H9 (cell line): Measurements from ENCODE around the gene ITGA1. TPM values are rescaled to one million over a fixed set of nuclear protein-coding genes. Genes with fewer than 3 reads are reported as not detected.

Experiments used
- DNase-seq: peaks from one replicate; pipeline ENCODE4 v3.0.0-alpha.2; 2017
- H2AFZ ChIP-seq: one replicate; pipeline ENCODE4 v1.6.1; 2013; ENCODE audit warnings: mild to moderate bottlenecking, low read length, control low read depth, moderate library complexity
- H2AK5ac ChIP-seq: 2 replicates; pipeline ENCODE4 v1.6.1; 2013; ENCODE audit warnings: low read length, control low read depth, mixed read lengths; ENCODE audit not compliant: insufficient read length
- H2BK120ac ChIP-seq: one replicate; pipeline ENCODE4 v1.6.1; 2013; ENCODE audit warnings: low read depth, mild to moderate bottlenecking, low read length, control low read depth, inconsistent platforms; ENCODE audit not compliant: poor library complexity, severe bottlenecking
- H2BK12ac ChIP-seq: 2 replicates; pipeline ENCODE4 v1.6.1; 2013; ENCODE audit warnings: low read length, control low read depth, mixed read lengths, low read depth; ENCODE audit not compliant: insufficient read length
- H2BK15ac ChIP-seq: 2 replicates; pipeline ENCODE4 v1.6.1; 2013; ENCODE audit warnings: low read depth, low read length, control low read depth
- H2BK20ac ChIP-seq: one replicate; pipeline ENCODE4 v1.6.1; 2013; ENCODE audit warnings: low read depth, mild to moderate bottlenecking, low read length, control low read depth, inconsistent platforms; ENCODE audit not compliant: poor library complexity, severe bottlenecking
- H2BK5ac ChIP-seq: 2 replicates; pipeline ENCODE4 v1.6.1; 2013; ENCODE audit warnings: low read length, control low read depth, mixed read lengths; ENCODE audit not compliant: insufficient read length
- H3K14ac ChIP-seq: 2 replicates; pipeline ENCODE4 v1.6.1; 2013; ENCODE audit warnings: low read length, control low read depth; ENCODE audit not compliant: insufficient read depth
- H3K18ac ChIP-seq: 2 replicates; pipeline ENCODE4 v1.6.1; 2013; ENCODE audit warnings: low read depth, mild to moderate bottlenecking, mixed read lengths, low read length, control low read depth; ENCODE audit not compliant: insufficient read length
- H3K23ac ChIP-seq: 2 replicates; pipeline ENCODE4 v1.6.1; 2013; ENCODE audit warnings: low read length, control low read depth, mixed read lengths, low read depth; ENCODE audit not compliant: insufficient read length
- H3K23me2 ChIP-seq: 2 replicates; pipeline ENCODE4 v1.6.1; 2013; ENCODE audit warnings: low read depth, mild to moderate bottlenecking, mixed read lengths, low read length, control low read depth; ENCODE audit not compliant: insufficient read length, poor library complexity, severe bottlenecking
- H3K27ac ChIP-seq: 2 replicates; pipeline ENCODE4 v1.5.1; 2013; ENCODE audit warnings: low read length, control low read depth, mixed read lengths, low read depth; ENCODE audit not compliant: insufficient read length
- H3K27me3 ChIP-seq: 2 replicates; pipeline ENCODE4 v1.6.1; 2013; ENCODE audit warnings: low read length, control low read depth, inconsistent platforms; ENCODE audit not compliant: insufficient read depth
- H3K4ac ChIP-seq: 2 replicates; pipeline ENCODE4 v1.6.1; 2013; ENCODE audit warnings: low read depth, mild to moderate bottlenecking, control low read depth, inconsistent platforms, low read length, moderate library complexity
- H3K4me1 ChIP-seq: 2 replicates; pipeline ENCODE4 v1.6.1; 2013; ENCODE audit warnings: low read length, control low read depth, inconsistent platforms; ENCODE audit not compliant: insufficient read depth
- H3K4me2 ChIP-seq: 2 replicates; pipeline ENCODE4 v1.6.1; 2013; ENCODE audit warnings: low read length, control low read depth, mixed read lengths; ENCODE audit not compliant: insufficient read length, insufficient read depth
- H3K56ac ChIP-seq: 2 replicates; pipeline ENCODE4 v1.6.1; 2013; ENCODE audit warnings: low read depth, mild to moderate bottlenecking, mixed read lengths, low read length, control low read depth; ENCODE audit not compliant: insufficient read length
- H3K79me1 ChIP-seq: 2 replicates; pipeline ENCODE4 v1.6.1; 2013; ENCODE audit warnings: low read depth, mild to moderate bottlenecking, moderate library complexity, low read length, control low read depth, inconsistent platforms; ENCODE audit not compliant: insufficient read depth, poor library complexity, severe bottlenecking
- H3K79me2 ChIP-seq: 2 replicates; pipeline ENCODE4 v1.6.1; 2013; ENCODE audit warnings: low read length, control low read depth, inconsistent platforms; ENCODE audit not compliant: insufficient read depth
- H3K9ac ChIP-seq: 2 replicates; pipeline ENCODE4 v1.6.1; 2013; ENCODE audit warnings: low read length, control low read depth, mixed read lengths; ENCODE audit not compliant: insufficient read length; ENCODE audit errors: extremely low read depth
- H3K9me3 ChIP-seq: one replicate; pipeline ENCODE4 v1.6.1; 2013; ENCODE audit warnings: low read depth, low read length, inconsistent platforms; ENCODE audit not compliant: control insufficient read depth
- H3T11ph ChIP-seq: one replicate; pipeline ENCODE4 v1.6.1; 2013; ENCODE audit warnings: mild to moderate bottlenecking, low read length, control low read depth, inconsistent platforms
- H4K20me1 ChIP-seq: one replicate; pipeline ENCODE4 v1.6.1; 2013; ENCODE audit not compliant: control insufficient read depth, insufficient read length, insufficient read depth
- H4K5ac ChIP-seq: 2 replicates; pipeline ENCODE4 v1.6.1; 2013; ENCODE audit warnings: low read depth, mild to moderate bottlenecking, mixed read lengths, low read length, control low read depth; ENCODE audit not compliant: insufficient read length
- H4K8ac ChIP-seq: replicated peaks from 2 replicates; pipeline ENCODE4 v1.6.1; 2013; ENCODE audit warnings: low read length, control low read depth, mixed read lengths, low read depth; ENCODE audit not compliant: insufficient read length
- H4K91ac ChIP-seq: 2 replicates; pipeline ENCODE4 v1.6.1; 2013; ENCODE audit warnings: low read depth, mild to moderate bottlenecking, moderate library complexity, mixed read lengths, low read length, control low read depth; ENCODE audit not compliant: insufficient read length
- H3K27ac Mint-ChIP-seq, 3 experiments: 2 replicates in 2 of 3; 3 replicates in 1 of 3; pipeline ENCODE4 v1.8.0; 2020 to 2021; ENCODE audit warnings: mixed read lengths in 3 of 3, mild to moderate bottlenecking in 1 of 3, moderate library complexity in 1 of 3
- H3K27me3 Mint-ChIP-seq: 2 replicates; pipeline ENCODE4 v1.8.0; 2021; ENCODE audit warnings: low read depth, mild to moderate bottlenecking, moderate library complexity, mixed read lengths
- H3K36me3 Mint-ChIP-seq, 3 experiments: 2 replicates in 2 of 3; 3 replicates in 1 of 3; pipeline ENCODE4 v1.8.0; 2020 to 2021; ENCODE audit warnings: low read depth in 3 of 3, mixed read lengths in 3 of 3; ENCODE audit not compliant: insufficient read depth in 1 of 3
- H3K4me1 Mint-ChIP-seq, 2 experiments: 2 replicates each; pipeline ENCODE4 v1.8.0; 2020; ENCODE audit warnings: mixed read lengths in 2 of 2
- H3K4me3 Mint-ChIP-seq, 2 experiments: 2 replicates in 1 of 2; 3 replicates in 1 of 2; pipeline ENCODE4 v1.8.0; 2020 to 2021; ENCODE audit warnings: mild to moderate bottlenecking in 2 of 2, mixed read lengths in 2 of 2, moderate library complexity in 1 of 2
- H3K9me3 Mint-ChIP-seq, 2 experiments: 2 replicates in 1 of 2; 3 replicates in 1 of 2; pipeline ENCODE4 v1.8.0; 2020; ENCODE audit warnings: mild to moderate bottlenecking in 2 of 2, mixed read lengths in 2 of 2, moderate library complexity in 1 of 2
- CTCF ChIP-seq: fragments of 200-600 bp; sonication (generic); conservative IDR thresholded peaks from 3 replicates; pipeline ENCODE4 v1.8.0; 2021; ENCODE audit warnings: antibody characterized with exemption, mild to moderate bottlenecking
- total RNA-seq: library from RNA; stranded (reverse); gene quantifications from 2 replicates; pipeline ENCODE4 v1.2.1, GENCODE V29; 2021

ITGA1 gene
- total RNA-seq, 1 experiment from 2014 or later, result 3.9 TPM

GRCh38 chr5:52829664-52830063 is 41.9 kb downstream of the ITGA1 start:
- Histone ChIP-seq H3K79me1 (no peaks in the 10 kb centered on the region), H3K56ac (no peak overlapping the region), H3K4me1 (no peaks in the 10 kb centered on the region), H2BK15ac (no peak overlapping the region), H3T11ph (no peak overlapping the region), H3K23me2 (no peaks in the 10 kb centered on the region), H3K4ac (no peak overlapping the region), H4K20me1 (no peaks in the 10 kb centered on the region), H3K27ac (no peak overlapping the region), H3K9me3 (no peaks in the 10 kb centered on the region), H2AK5ac (no peak overlapping the region), H3K14ac (no peak overlapping the region), H2BK12ac (no peak overlapping the region), H3K27me3 (no peaks in the 10 kb centered on the region), H3K18ac (no peak overlapping the region), H4K8ac (no peak overlapping the region), H3K9ac (no peak overlapping the region), H3K79me2 (no peaks in the 10 kb centered on the region), H2BK5ac (no peak overlapping the region), H2AFZ (no peak overlapping the region), H4K91ac (no peak overlapping the region), H2BK20ac (no peak overlapping the region), H3K4me2 (no peak overlapping the region), H4K5ac (no peak overlapping the region), H3K23ac (no peak overlapping the region), H2BK120ac (no peak overlapping the region)
- no peaks in the 10 kb centered on the region for H3K27me3 Mint-ChIP-seq
- peaks cover 0 to 9% (median 1%) of the 10 kb centered on the region in 3 experiments; a peak in 2 of 7 replicates for H3K36me3 Mint-ChIP-seq
- no peak overlapping the region for H3K27ac Mint-ChIP-seq
- no peaks in the 10 kb centered on the region for H3K4me1 Mint-ChIP-seq
- DNase-seq, result no peak
- peaks cover 6 to 8% of the 10 kb centered on the region in 2 experiments; a peak in 3 of 5 replicates for H3K9me3 Mint-ChIP-seq
- no peak for TF ChIP-seq CTCF
- no peak overlapping the region for H3K4me3 Mint-ChIP-seq
